ENCODE results near the gene WDR27.

DNA sequence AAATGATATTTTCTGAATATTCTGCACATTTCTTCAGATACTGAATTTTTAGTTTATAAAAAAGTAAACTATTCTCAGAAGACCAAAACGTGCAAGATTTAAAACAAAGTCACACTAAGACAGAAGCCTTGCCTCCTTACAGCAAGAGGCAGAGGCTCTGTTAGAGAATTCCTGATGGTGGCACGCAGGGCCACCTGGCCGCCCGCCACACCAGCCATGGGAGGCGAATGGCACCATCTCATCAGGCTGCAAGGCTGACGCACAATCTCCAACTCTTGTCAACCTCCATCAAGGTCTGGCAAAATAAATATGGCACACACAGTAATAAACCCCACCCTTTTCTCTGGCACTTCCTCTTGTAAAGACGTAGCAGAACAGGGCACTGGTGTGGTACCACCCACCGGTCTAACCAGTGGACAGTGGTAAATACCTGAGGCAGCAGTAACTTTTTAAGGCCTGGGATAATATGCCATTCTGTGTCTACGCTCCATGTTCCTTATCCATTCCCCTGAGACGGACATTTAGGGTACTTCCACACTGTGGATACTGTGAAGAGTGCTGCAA, 111.4 kb downstream of the WDR27 start:
- TF ChIP-seq, protein P1, sequence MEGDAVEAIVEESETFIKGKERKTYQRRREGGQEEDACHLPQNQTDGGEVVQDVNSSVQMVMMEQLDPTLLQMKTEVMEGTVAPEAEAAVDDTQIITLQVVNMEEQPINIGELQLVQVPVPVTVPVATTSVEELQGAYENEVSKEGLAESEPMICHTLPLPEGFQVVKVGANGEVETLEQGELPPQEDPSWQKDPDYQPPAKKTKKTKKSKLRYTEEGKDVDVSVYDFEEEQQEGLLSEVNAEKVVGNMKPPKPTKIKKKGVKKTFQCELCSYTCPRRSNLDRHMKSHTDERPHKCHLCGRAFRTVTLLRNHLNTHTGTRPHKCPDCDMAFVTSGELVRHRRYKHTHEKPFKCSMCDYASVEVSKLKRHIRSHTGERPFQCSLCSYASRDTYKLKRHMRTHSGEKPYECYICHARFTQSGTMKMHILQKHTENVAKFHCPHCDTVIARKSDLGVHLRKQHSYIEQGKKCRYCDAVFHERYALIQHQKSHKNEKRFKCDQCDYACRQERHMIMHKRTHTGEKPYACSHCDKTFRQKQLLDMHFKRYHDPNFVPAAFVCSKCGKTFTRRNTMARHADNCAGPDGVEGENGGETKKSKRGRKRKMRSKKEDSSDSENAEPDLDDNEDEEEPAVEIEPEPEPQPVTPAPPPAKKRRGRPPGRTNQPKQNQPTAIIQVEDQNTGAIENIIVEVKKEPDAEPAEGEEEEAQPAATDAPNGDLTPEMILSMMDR (IDR thresholded peaks at IDR 0.05 in 8 of 11, conservative IDR thresholded peaks at IDR 0.05 in 3 of 11), result no peak
- TF ChIP-seq POLR2AphosphoS5 (IDR thresholded peaks at IDR 0.05) (no peak), POLR2A (IDR thresholded peaks at IDR 0.05) (no peak)

All from spleen (tissue), 7 donors.